AG04450 (cell line): ENCODE results near the gene QRSL1. TPM values are rescaled to one million over a fixed set of nuclear protein-coding genes. Genes with fewer than 3 reads are reported as not detected.
"Not testable (repeated sequence)": the region's sequence is repeated elsewhere in the genome, so short reads cannot be mapped to it uniquely, and the experiment has no call there.

Experiments used
- CTCF ChIA-PET: fragments of 300-600, 350-600 bp; formaldehyde crosslinking; extraction: SDS; loops from one replicate; lab custom pipeline; 2022; ENCODE audit warnings: antibody characterized with exemption, inconsistent platforms; lab: Charles Lee
- POLR2A ChIA-PET: fragments of 350-600 bp; formaldehyde crosslinking; extraction: SDS; loops from one replicate; lab custom pipeline; 2021; ENCODE audit warnings: antibody characterized with exemption, inconsistent platforms; lab: Yijun Ruan, JAX
- DNase-seq: peaks from one replicate; pipeline ENCODE4 v3.0.0-alpha.2; 2011; ENCODE audit warnings: low read depth, low spot score
- H3K27ac ChIP-seq: one replicate; pipeline ENCODE4 v1.5.1; 2012; ENCODE audit warnings: low read depth, low read length, control low read depth
- H3K27me3 ChIP-seq: one replicate; pipeline ENCODE4 v1.6.0; 2012; ENCODE audit warnings: low read length; ENCODE audit not compliant: control insufficient read depth, insufficient read depth
- H3K4me3 ChIP-seq: 2 replicates; pipeline ENCODE4 v1.5.1; 2011; ENCODE audit warnings: mild to moderate bottlenecking, low read depth, low read length, control low read depth
- H3K9me3 ChIP-seq: 2 replicates; pipeline ENCODE4 v1.5.1; 2012; ENCODE audit warnings: low read length; ENCODE audit not compliant: control insufficient read depth, insufficient read depth
- polyA plus RNA-seq: library from polyadenylated mRNA; depleted of rRNA; stranded (reverse); fragments of >200 nt; gene quantifications from 2 replicates; pipeline ENCODE4 v1.2.3, GENCODE V29; 2011
- TF ChIP-seq, protein P1 (sequence below): IDR thresholded peaks from 2 replicates; pipeline ENCODE4 v1.5.1; 2011; ENCODE audit warnings: low read depth, low read length, control low read depth, inconsistent platforms

QRSL1 gene
- polyA plus RNA-seq, 1 experiment = 12.5 TPM

DNA sequence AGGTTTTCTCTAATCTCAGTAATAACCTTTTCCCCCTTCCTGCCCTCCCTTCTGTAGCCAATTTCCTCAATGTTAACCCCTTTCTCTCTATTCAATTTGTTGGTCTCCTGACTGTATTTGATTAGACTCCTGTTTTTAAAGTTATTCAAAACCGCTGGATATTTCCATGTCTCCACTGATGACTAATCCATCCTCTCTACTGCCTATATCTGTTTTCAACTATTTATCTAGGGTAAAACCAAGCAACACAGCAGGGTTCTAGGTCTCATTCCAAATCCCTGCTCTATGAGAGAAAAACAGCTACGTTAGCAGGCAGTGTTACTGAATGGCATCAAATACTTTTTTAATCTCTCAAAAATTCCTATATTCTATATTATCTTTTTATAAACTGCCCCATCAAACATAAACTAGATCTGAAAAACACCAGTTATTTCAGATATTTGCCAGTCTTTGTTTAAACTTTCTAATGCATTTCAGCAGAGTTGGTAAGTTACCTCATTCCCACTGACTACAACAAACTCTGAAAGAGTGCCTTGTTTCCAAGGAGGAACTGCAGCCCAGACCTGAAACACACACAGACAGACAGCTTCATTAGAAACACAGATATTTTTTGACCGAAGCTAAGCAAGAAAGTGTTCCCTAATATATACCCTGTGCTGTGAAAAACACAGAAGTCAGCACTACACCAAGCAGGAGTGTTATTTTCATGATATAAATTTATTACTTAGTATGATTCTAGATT is 8.3 kb upstream of the QRSL1 start:
- Histone ChIP-seq H3K4me3 (no peak overlapping the region), H3K27ac (no peak overlapping the region), H3K9me3 (no peaks in the 10 kb centered on the region), H3K27me3 (no peaks in the 10 kb centered on the region)
- ChIA-PET POLR2A (no interaction called here), CTCF (interaction anchor here (1.2 to 2.1 kb wide), 3 partner anchors 13 to 358 kb away, joined by 3 to 8 read pairs (median 4); no protein-coding TSS in a partner anchor)
- TF ChIP-seq, protein P1, sequence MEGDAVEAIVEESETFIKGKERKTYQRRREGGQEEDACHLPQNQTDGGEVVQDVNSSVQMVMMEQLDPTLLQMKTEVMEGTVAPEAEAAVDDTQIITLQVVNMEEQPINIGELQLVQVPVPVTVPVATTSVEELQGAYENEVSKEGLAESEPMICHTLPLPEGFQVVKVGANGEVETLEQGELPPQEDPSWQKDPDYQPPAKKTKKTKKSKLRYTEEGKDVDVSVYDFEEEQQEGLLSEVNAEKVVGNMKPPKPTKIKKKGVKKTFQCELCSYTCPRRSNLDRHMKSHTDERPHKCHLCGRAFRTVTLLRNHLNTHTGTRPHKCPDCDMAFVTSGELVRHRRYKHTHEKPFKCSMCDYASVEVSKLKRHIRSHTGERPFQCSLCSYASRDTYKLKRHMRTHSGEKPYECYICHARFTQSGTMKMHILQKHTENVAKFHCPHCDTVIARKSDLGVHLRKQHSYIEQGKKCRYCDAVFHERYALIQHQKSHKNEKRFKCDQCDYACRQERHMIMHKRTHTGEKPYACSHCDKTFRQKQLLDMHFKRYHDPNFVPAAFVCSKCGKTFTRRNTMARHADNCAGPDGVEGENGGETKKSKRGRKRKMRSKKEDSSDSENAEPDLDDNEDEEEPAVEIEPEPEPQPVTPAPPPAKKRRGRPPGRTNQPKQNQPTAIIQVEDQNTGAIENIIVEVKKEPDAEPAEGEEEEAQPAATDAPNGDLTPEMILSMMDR = no peak
- DNase-seq = no peak

DNA sequence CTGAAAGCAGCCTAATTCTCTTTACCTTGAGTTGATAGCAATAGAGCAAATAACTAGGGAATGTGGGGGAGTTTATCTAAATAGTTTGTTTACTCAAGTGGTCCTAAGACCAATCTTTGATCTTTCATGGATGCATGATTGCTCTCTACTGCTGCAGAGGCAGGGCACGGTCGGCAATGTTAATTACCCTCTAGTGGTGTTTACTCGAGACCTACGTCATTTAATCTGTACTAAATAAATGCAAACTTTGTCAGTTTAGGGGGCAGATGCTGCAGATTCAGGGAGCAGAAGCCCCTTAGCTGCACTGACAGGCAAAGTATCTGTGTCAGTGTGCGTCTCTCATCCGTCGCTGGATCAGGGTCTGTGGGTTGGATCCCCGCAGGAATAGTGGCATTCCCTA is 7.0 kb upstream of the QRSL1 start:
- ChIA-PET POLR2A (no interaction called here), CTCF (interaction anchor here (1.7 to 1.9 kb wide), 2 partner anchors 56 to 357 kb away, joined by 4 to 5 read pairs; no protein-coding TSS in a partner anchor)
- no peak for DNase-seq
- no peak overlapping the region for H3K4me3 ChIP-seq
- TF ChIP-seq, protein P1 = no peak
- H3K27ac ChIP-seq = no peak overlapping the region
- no peaks in the 10 kb centered on the region for H3K9me3 ChIP-seq
- H3K27me3 ChIP-seq = no peaks in the 10 kb centered on the region

DNA sequence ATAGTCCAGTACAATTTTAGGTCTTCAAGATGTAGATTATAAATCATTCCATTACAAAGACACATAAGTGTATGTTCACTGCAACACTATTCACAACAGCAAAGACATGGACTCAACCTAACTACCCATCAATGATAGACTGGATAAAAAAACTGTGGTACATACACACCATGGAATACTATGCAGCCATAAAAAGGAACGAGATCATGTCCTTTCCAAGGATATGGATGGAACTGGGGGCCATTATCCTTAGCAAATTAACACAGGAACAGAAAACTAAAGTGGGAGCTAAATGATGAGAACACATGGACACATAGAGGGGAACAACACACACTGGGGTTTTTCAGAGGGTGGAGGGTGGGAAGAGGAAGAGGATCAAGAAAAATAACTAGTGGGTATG is 6.3 kb upstream of the QRSL1 start:
- no peak for DNase-seq
- Histone ChIP-seq H3K27ac (no peak overlapping the region), H3K9me3 (no peaks in the 10 kb centered on the region), H3K27me3 (no peaks in the 10 kb centered on the region), H3K4me3 (no peak overlapping the region)
- POLR2A ChIA-PET = no interaction called here
- TF ChIP-seq, protein P1 = no peak
- CTCF ChIA-PET = interaction anchor here (1.9 kb wide), 1 partner anchor 56 kb away, joined by 5 read pairs; no protein-coding TSS in a partner anchor

DNA sequence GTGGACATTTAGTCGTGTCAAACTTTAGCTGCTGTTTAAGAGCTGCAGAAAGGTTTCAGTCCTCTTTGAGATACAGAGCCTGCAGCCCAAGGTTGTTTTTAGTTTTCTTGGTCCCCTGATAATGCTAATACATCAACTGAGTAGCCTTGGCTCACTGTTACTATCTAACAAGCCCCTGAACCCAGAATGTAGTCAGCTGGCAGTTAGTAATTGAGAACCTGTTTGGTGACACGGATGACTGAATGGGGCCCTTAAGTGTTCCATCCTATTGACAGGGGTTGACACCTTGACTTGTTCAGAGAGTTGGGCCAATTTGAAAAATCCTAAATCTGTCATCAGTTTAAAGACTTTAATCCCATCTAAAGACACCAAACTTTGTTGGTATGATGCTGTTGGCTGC is 2.9 kb upstream of the QRSL1 start:
- no peaks in the 10 kb centered on the region for H3K9me3 ChIP-seq
- ChIA-PET CTCF (interaction anchor here (1.0 kb wide), 2 partner anchors 18 to 353 kb away, joined by 4 read pairs; no protein-coding TSS in a partner anchor), POLR2A (no interaction called here)
- no peaks in the 10 kb centered on the region for H3K27me3 ChIP-seq
- H3K27ac ChIP-seq = no peak overlapping the region
- no peak overlapping the region for H3K4me3 ChIP-seq
- TF ChIP-seq, protein P1 = no peak
- DNase-seq = no peak

DNA sequence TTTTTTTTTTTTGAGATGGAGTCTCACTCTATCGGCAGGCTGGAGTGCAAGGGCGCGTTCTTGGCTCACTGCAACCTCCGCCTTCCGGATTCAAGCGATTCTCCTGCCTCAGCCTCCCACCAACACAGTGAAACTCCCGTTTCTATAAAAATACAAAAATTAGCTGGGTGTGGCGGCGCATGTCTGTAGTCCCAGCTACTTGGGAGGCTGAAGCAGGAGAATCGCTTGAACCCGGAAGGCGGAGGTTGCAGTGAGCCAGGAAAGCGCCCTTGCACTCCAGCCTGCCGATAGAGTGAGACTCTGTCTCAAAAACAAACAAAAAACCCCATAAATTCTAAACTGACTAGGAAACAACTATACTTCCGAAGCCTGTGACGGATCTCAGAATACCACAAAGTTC is 1.6 kb upstream of the QRSL1 start:
- POLR2A ChIA-PET, H3K27ac ChIP-seq, CTCF ChIA-PET, H3K9me3 ChIP-seq, H3K27me3 ChIP-seq, DNase-seq, H3K4me3 ChIP-seq: not testable (repeated sequence)
